T47D (cell line): ENCODE measurements around the gene HECTD1.
"Not testable (repeated sequence)": the region's sequence is repeated elsewhere in the genome, so short reads cannot be mapped to it uniquely, and the experiment has no call there.

ENCODE experiments used
- DNase-seq, 2 experiments: peaks; one replicate each; pipeline versions ENCODE4 v3.0.0 to v3.0.0-alpha.2; 2011 to 2012; ENCODE audit warnings: low read depth in 1 of 2, low spot score in 1 of 2
- JUND ChIP-seq: IDR thresholded peaks from 2 replicates; pipeline ENCODE4 v1.6.1; 2012; ENCODE audit warnings: low read depth
- in situ Hi-C: cut with HindIII; loops from 2 replicates; pipeline ENCODE4 v1.10.0; 2016; ENCODE audit warnings: low sequenced_read_pairs, low pct_unique_long_range_greater_than_20kb

Gene HECTD1

DNA sequence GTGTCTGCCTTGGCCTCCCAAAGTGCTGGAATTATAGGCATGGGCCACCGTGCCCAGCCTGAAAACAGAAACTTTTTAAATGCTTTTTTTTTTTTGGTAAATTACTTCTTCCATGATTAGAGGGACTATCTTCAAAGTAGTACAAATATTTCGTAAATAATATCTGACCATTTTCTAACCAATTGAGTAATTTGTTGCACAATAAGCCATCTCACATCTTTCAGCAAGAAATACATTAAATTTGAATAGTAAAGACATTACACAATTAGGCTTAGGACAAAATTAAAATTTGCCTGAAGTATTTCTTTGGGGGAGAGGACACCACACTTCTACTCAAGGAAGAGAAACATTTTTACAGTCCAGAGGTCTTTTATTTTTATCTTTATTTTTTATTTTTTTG, 96.7 kb downstream of the HECTD1 start:
- in situ Hi-C loops, result no loop called here
- no peak for TF ChIP-seq JUND
- DNase-seq, result no peak

DNA sequence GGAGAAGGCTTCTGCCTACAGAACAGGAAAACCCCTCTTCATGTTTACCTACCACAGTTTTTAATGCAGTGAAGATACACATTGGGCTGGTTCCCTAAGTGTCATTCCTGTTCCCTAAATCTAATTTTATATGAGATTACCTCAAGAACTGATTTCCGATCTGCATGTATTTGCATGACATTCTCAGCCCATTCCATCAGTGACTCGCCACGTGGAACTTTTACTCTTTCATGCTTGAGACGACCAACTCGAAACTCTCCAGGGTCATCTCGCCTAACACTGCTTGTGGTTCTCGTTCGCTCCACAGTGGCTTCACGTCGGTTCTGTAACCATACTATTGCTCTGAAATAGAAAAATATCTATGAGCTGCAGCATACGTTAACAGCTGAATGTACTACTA, 98.3 kb downstream of the HECTD1 start:
- no peak for DNase-seq
- in situ Hi-C loops, result no loop called here
- no peak for TF ChIP-seq JUND

DNA sequence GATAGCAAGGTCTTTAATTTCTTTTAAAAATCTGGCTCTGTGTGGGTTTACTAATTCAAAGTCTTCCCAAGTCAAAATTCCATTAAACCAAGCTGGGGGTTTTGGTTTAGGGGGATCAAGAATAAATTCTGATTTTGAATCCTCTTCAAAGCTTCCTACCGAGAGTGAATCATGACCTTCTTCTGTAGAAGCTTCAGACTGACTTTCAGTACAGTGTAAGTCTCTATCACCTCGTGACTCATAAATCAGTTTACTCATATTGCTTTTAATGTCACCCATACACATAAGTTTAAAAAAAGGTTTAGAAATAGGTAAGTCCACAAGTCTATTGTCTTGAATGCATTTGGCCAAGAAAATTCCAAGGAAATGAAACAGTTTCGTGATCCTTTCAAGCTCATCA, 100.8 kb downstream of the HECTD1 start:
- DNase-seq, result no peak
- in situ Hi-C loops, result no loop called here
- no peak for TF ChIP-seq JUND

- no peak for TF ChIP-seq JUND
- in situ Hi-C loops, result no loop called here
- DNase-seq, result no peak
These were observed 110.5 kb downstream of the HECTD1 start for GRCh38 chr14:31097081-31097480.

- no peak for DNase-seq
- in situ Hi-C loops, result no loop called here
- TF ChIP-seq JUND, result no peak
These were observed 111.3 kb downstream of the HECTD1 start for GRCh38 chr14:31096255-31096654.

GRCh38 chr14:31095817-31096216, 111.8 kb downstream of the HECTD1 start:
- in situ Hi-C loops, DNase-seq: not testable (repeated sequence)

DNA sequence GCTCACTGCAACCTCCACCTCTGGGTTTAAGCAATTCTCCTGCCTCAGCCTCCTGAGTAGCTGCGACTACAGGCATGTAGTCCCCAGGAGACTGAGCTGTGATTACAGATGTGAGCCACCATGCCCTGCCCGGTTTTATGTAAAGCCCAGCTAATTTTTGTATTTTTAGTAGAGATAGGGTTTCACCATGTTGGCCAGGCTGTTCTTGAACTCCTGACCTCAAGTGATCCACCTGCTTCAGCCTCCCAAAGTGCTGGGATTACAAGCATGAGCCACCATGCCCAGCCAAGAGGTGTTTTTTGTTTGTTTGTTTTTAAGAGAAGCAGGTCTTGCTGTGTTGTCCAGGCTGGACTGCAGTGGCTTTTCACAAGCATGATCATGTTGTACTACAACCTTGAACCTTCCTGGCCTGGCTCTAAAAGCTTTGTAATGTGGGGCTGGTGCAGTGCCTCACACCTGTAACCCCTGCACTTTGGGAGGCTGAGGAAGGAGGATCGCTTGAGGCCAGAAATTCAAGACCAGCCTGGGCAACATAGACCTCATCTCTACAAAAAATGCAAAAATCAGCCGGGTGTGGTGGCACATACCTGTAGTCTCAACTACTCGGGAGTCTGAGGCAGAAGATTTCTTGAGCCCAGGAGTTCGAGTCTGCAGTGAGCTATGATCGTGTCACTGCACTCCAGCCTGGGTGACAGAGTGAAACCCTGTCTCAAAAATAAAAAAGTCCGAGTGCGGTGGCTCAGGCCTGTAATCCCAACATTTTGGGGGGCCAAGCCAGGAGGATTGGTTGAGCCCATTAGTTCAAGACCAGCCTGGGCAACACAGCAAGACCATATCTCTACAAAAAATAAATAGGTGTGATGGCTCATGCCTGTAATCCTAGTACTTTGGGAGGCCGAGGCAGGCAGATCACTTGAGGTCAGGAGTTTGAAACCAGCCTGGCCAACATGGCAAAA, 113.4 kb downstream of the HECTD1 start:
- DNase-seq, in situ Hi-C loops: not testable (repeated sequence)

DNA sequence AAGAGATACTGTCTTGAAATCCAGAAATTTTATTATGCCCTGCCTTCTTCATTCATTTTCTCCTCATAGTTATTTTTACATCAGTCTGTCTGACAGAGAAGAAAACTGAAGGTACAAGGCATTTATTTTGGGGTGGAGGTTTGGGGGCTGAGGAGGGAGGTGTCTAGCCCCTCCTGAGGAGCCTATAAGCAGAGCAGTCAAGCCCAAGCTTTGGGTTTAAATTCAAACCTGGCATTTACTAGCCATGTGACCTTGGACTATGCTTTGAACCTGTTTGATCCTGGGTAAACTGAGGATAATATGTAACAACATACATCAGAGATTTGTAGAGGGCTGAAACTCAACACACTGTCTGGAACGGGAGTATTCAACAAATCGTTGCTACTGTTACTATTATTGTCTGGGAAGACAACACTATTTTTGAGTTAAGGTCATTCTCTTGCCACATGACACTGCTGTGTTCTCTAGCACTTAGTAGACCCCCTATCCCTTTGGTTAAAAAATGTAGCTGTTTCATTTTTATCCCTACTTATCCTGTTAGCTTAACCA, 115.4 kb downstream of the HECTD1 start:
- DNase-seq, result no peak
- no peak for TF ChIP-seq JUND
- in situ Hi-C loops, result no loop called here

- in situ Hi-C loops, result no loop called here
- DNase-seq, result peak in 1 of 2 experiments; percentile 86
- TF ChIP-seq JUND, result no peak
These were observed 116.5 kb downstream of the HECTD1 start for GRCh38 chr14:31090883-31091764.

- in situ Hi-C loops, result not testable (repeated sequence)
- DNase-seq, result peak in 1 of 2 experiments; percentile 71
These were observed 121.1 kb downstream of the HECTD1 start for GRCh38 chr14:31086466-31086865.

- in situ Hi-C loops, result no loop called here
- no peak for DNase-seq
- no peak for TF ChIP-seq JUND
These were observed 122.6 kb downstream of the HECTD1 start for GRCh38 chr14:31085027-31085426.

- no peak for DNase-seq
- in situ Hi-C loops, result no loop called here
- no peak for TF ChIP-seq JUND
These were observed 123.2 kb downstream of the HECTD1 start for GRCh38 chr14:31084385-31084784.

- in situ Hi-C loops, result no loop called here
- TF ChIP-seq JUND, result no peak
- DNase-seq, result no peak
These were observed 123.8 kb downstream of the HECTD1 start for GRCh38 chr14:31083781-31084180.
